ENCODE measurements around the gene DBP. TPM values are rescaled to one million over a fixed set of nuclear protein-coding genes. Genes with fewer than 3 reads are reported as not detected.

DBP gene
- total RNA-seq, 1 experiment from 2014 or later = 24.4 TPM

DNA sequence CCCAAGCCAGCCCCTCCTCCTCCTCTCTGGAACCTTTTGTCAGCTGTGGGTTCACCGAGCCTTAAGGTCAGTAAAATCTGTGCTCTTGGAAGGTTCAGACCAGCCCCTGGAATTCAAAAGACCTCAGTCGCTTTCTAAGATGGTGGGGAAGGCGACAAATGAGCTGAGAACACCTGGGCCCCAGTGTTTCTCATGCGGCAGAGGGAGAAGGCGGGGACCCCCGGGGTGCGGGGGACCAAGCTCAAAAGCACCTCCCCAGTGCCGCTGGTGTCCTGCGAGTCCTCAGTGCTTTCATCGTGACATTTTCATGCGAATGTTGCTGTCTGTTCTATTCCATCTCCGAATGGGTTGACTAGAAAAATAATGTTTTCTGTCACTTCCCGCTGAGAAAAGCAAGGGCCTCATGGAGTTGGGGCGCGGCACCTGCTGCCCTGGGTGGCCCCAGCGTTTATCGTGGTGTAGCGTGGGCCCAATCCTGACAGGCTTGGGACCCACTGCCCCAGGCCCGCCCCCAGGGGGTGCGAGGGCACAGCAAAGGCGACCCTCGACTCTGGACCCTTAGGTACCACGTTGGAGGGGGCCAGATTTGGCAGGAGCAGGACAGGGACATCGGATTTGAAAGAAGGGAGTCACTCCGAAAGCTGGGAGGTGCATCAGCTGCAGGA is 36.4 kb upstream of the DBP start:
- no peak for DNase-seq
- no peaks in the 10 kb centered on the region for H3K27me3 ChIP-seq
- peaks cover 7% of the 10 kb centered on the region for H3K36me3 ChIP-seq
- H3K9me3 ChIP-seq (replicated peaks) = no peaks in the 10 kb centered on the region
- H3K27ac ChIP-seq = peak overlapping the region; percentile 69
- H3K4me3 ChIP-seq = peak overlapping the region; percentile 65
- peaks cover 17% of the 10 kb centered on the region for H3K4me1 ChIP-seq

- peak; percentile 78 to 79 for DNase-seq
- Histone ChIP-seq H3K4me1 (peaks cover 17% of the 10 kb centered on the region), H3K27me3 (no peaks in the 10 kb centered on the region), H3K27ac (peak within 1 kb of the TSS; percentile 69), H3K4me3 (peak within 1 kb of the TSS; percentile 65), H3K36me3 (peaks cover 12% of the 10 kb centered on the region), H3K9me3 (replicated peaks) (no peaks in the 10 kb centered on the region)
Observed at GRCh38 chr19:48672994-48673393, 35.8 kb upstream of the DBP start, which contains the start of gene NTN5. NTN5 (minus strand) TSS chr19:48673017; CDS start chr19:48670986, 2,031 bp downstream.

- H3K9me3 ChIP-seq (replicated peaks) = no peaks in the 10 kb centered on the region
- H3K36me3 ChIP-seq = peaks cover 19% of the 10 kb centered on the region
- peak overlapping the region; percentile 65 for H3K4me3 ChIP-seq
- H3K27ac ChIP-seq = peak overlapping the region; percentile 69
- peak; percentile 57 to 58 for DNase-seq
- H3K27me3 ChIP-seq = no peaks in the 10 kb centered on the region
- peaks cover 17% of the 10 kb centered on the region for H3K4me1 ChIP-seq
Observed at GRCh38 chr19:48671446-48671995, 34.3 kb upstream of the DBP start.

GRCh38 chr19:48670699-48671445 is 33.7 kb upstream of the DBP start:
- no peaks in the 10 kb centered on the region for H3K9me3 ChIP-seq (replicated peaks)
- peaks cover 16% of the 10 kb centered on the region for H3K4me1 ChIP-seq
- H3K27me3 ChIP-seq = no peaks in the 10 kb centered on the region
- H3K36me3 ChIP-seq = peaks cover 22% of the 10 kb centered on the region
- DNase-seq = peak; percentile 50 to 52
- H3K27ac ChIP-seq = peak overlapping the region; percentile 69
- peak overlapping the region; percentile 65 for H3K4me3 ChIP-seq

DNA sequence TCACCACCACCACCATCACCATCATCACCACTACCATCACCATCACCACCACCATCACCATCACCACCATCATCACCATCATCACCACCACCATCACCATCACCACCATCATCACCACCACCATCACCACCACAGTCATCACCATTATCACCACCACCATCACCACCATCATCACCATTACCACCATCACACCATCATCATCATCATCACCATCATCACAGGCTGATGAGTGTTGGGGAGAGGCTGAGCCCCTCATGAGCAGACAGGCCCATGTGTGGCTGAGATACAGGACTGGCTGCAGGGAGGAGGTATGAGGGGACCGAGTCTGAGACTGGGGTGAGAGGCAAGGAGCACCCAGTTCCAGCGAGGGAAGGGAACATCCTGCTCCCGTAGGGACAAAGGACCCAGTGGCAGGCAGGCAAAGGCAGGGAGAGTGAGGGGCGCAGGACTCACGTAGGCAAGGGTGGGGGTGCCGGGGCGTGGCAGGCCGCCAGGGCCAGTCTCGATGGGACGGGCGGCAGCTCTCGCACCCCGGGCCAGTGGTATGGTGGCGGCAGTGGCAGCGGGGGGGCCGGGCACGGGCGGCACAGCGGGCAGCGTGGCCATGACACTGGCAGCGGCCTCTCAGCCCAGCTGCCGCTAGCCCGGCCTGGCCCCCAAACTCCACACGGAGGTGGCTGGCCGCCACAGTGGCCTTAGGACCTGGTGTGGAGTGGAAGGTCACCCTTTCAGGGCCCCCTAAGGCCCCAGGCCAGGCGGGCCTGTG is 32.9 kb upstream of the DBP start:
- no peaks in the 10 kb centered on the region for H3K9me3 ChIP-seq (replicated peaks)
- no peak for DNase-seq

GRCh38 chr19:48668761-48669160 is 31.6 kb upstream of the DBP start:
- Histone ChIP-seq H3K9me3 (replicated peaks) (no peaks in the 10 kb centered on the region), H3K27ac (no peak overlapping the region), H3K36me3 (peaks cover 25% of the 10 kb centered on the region), H3K4me1 (peaks cover 8% of the 10 kb centered on the region), H3K4me3 (no peak overlapping the region), H3K27me3 (no peaks in the 10 kb centered on the region)
- DNase-seq = no peak

More for the DNA sequence above, 32.9 kb upstream of the DBP start:
- Histone ChIP-seq H3K4me1 (peaks cover 11% of the 10 kb centered on the region), H3K27ac (peak overlapping the region; percentile 69; the same call in 1 of the 2 replicates), H3K27me3 (no peaks in the 10 kb centered on the region), H3K36me3 (peaks cover 22% of the 10 kb centered on the region), H3K4me3 (no peak overlapping the region)

- Histone ChIP-seq H3K4me3 (no peak overlapping the region), H3K27ac (no peak overlapping the region), H3K4me1 (peaks cover 8% of the 10 kb centered on the region), H3K9me3 (replicated peaks) (no peaks in the 10 kb centered on the region), H3K27me3 (no peaks in the 10 kb centered on the region), H3K36me3 (peaks cover 30% of the 10 kb centered on the region)
- DNase-seq = no peak
Observed at GRCh38 chr19:48668332-48668731, 31.2 kb upstream of the DBP start.

GRCh38 chr19:48665786-48666185 is 28.6 kb upstream of the DBP start:
- Histone ChIP-seq H3K27ac (no peak overlapping the region), H3K36me3 (peaks cover 51% of the 10 kb centered on the region), H3K4me1 (peaks cover 4% of the 10 kb centered on the region), H3K27me3 (no peaks in the 10 kb centered on the region), H3K4me3 (no peak overlapping the region), H3K9me3 (replicated peaks) (no peaks in the 10 kb centered on the region)
- no peak for DNase-seq

DNA sequence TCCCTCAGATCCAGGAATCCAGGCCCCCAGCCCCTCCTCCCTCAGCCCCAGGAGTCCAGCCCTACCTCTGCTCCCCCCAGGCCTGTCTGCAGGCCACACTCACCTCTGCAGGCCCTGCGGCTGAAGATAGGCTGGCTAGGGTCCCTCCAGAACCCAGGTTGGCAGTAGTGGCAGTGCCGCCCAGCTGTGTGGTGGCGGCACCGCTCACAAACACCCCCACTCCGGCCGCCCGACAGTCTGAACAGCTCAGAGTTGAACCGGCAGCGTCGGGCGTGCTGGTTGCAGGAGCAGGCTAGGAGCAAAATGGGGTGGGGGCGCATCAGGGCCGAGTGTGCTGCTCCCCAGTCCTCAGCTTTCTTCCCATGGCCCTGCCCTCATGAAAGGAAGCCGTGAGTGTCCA is 27.3 kb upstream of the DBP start:
- no peak for DNase-seq
- H3K9me3 ChIP-seq (replicated peaks) = no peaks in the 10 kb centered on the region
- no peak overlapping the region for H3K4me3 ChIP-seq
- H3K4me1 ChIP-seq = no peaks in the 10 kb centered on the region
- no peak overlapping the region for H3K27ac ChIP-seq
- H3K36me3 ChIP-seq = peaks cover 52% of the 10 kb centered on the region
- H3K27me3 ChIP-seq = no peaks in the 10 kb centered on the region

DNA sequence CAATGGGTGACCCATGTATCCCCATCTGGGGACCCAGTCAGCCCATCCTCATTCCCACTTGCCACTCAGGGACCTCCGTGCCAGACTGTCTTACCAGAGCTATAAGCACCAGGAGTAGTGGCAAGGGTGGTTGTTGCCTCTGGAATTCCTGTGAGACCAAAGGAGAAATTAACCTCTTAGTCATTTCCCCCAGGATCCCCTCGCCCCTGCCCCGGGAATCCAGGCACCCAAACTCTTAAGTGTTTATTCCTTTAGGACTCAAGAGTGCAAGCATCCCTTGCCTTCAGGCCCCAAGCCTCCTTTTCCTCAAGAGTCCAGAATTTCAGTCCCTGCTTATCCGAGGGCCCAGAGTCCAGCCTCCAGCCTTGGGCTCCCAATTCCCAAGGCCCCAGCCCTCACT is 26.5 kb upstream of the DBP start:
- no peaks in the 10 kb centered on the region for H3K27me3 ChIP-seq
- no peaks in the 10 kb centered on the region for H3K9me3 ChIP-seq (replicated peaks)
- H3K4me1 ChIP-seq = no peaks in the 10 kb centered on the region
- H3K36me3 ChIP-seq = peaks cover 51% of the 10 kb centered on the region
- no peak overlapping the region for H3K27ac ChIP-seq
- DNase-seq = no peak
- no peak overlapping the region for H3K4me3 ChIP-seq

DNA sequence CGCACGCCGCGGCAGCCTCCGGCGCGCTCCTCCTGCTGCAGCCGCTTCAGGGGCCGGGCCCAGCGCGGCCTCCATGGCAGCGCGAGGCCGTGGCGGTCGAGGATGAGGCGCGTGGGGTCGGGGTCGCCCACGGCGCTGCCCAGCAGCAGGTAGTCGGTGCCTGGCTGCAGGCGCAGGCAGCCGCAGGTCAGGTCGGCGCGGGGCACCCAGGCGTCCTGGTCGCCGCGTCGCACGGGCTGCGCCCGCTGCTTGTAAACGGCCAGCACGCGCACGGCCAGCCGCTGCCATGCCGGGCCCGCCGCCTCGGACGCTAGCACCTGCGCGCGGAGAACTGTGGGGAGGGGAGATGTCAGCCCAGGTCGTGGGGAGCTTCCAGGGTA is 24.5 kb upstream of the DBP start:
- peaks cover 37% of the 10 kb centered on the region for H3K36me3 ChIP-seq
- H3K4me1 ChIP-seq = peaks cover 9% of the 10 kb centered on the region
- H3K27me3 ChIP-seq = no peaks in the 10 kb centered on the region
- no peaks in the 10 kb centered on the region for H3K9me3 ChIP-seq (replicated peaks)
- H3K27ac ChIP-seq = no peak overlapping the region
- no peak overlapping the region for H3K4me3 ChIP-seq
- DNase-seq = no peak

DNA sequence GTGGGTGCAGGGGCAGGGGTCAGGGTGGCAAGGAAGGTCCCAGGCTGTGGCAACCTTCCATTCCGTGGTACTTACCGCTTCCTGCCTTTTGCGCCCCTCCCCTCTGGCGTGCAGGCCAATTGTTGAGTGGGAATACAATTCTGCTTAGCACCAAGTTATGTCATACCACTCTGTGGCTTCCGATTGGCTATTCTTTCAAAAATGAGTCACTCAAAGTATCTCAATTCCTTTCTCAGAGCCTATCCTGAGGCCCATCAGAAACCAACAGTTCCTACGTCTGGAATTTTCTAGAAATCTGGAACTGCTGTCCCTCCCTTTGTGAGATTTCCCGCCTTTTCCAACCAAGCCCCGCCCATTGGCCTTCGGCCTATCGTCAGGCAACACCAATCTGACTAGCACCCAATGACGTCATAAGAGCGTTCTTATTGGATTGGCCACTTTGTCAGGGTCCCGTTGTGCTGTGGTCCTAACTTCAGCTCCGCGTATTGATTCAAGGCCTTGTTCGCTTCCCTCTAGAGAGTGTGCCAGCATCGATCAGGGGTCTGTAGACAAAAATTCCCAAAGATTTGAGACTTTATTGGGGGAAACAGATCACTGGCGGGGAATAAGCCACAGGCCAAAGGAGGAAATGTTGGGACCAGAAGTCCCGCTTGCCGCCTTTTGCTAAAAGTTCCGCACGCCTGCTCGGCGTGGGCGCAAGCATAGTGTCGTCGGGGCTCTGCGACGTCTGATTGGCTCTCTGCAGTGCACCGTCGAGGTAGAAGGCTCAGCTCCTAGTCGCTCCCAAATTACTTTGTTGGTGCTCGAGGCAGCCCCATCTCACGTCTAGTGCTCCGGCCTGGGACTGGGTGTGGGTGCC is 23.9 kb upstream of the DBP start:
- DNase-seq = peak; percentile 69 to 76
- H3K27ac ChIP-seq = no peak overlapping the region
- peaks cover 14% of the 10 kb centered on the region for H3K4me1 ChIP-seq
- H3K36me3 ChIP-seq = peaks cover 35% of the 10 kb centered on the region
- H3K4me3 ChIP-seq = no peak overlapping the region
- H3K27me3 ChIP-seq = no peaks in the 10 kb centered on the region
- H3K9me3 ChIP-seq (replicated peaks) = no peaks in the 10 kb centered on the region

- H3K36me3 ChIP-seq = peaks cover 35% of the 10 kb centered on the region
- H3K4me3 ChIP-seq = no peak overlapping the region
- H3K4me1 ChIP-seq = peaks cover 24% of the 10 kb centered on the region
- H3K27ac ChIP-seq = no peak overlapping the region
- no peaks in the 10 kb centered on the region for H3K9me3 ChIP-seq (replicated peaks)
- no peak for DNase-seq
- no peaks in the 10 kb centered on the region for H3K27me3 ChIP-seq
Observed at GRCh38 chr19:48659768-48660167, 22.6 kb upstream of the DBP start.

GRCh38 chr19:48658483-48658882 is 21.3 kb upstream of the DBP start:
- Histone ChIP-seq H3K4me3 (no peak overlapping the region), H3K4me1 (peaks cover 32% of the 10 kb centered on the region), H3K9me3 (replicated peaks) (no peaks in the 10 kb centered on the region), H3K27ac (no peak overlapping the region), H3K27me3 (no peaks in the 10 kb centered on the region), H3K36me3 (peaks cover 28% of the 10 kb centered on the region)
- no peak for DNase-seq
